Lower leg skin (tissue), 4 donors: ENCODE measurements around the gene NEUROD6. TPM values are rescaled to one million over a fixed set of nuclear protein-coding genes. Genes with fewer than 3 reads are reported as not detected.

Experiments used
- DNase-seq, 2 donors: peaks; one replicate each; pipeline ENCODE4 v3.0.0-alpha.2; 2019; ENCODE audit warnings: low spot score in 2 of 2
- H3K4me3 ChIP-seq: fragments of 200-600 bp; sonication (generic); 2 replicates; pipeline ENCODE4 v1.5.1; 2017; ENCODE audit warnings: mild to moderate bottlenecking, low read depth; ENCODE audit not compliant: poor library complexity, severe bottlenecking
- CTCF ChIP-seq, 3 donors: fragments of 450-650 bp; IDR thresholded peaks; one replicate each; pipeline ENCODE4 v1.5.1; 2016; ENCODE audit warnings: antibody characterized with exemption in 3 of 3, mild to moderate bottlenecking in 3 of 3, moderate library complexity in 2 of 3
- POLR2A ChIP-seq, 2 donors: fragments of 450-650 bp; IDR thresholded peaks; one replicate each; pipeline ENCODE4 v1.6.1; 2016 to 2017; ENCODE audit warnings: antibody characterized with exemption in 2 of 2, mild to moderate bottlenecking in 1 of 2, moderate library complexity in 1 of 2
- WGBS, 2 donors: methylation state at CpG; one replicate each; pipeline ENCODE4 v1.1.5; 2018; 5-methylcytosine and 5-hydroxymethylcytosine counted together
- intact Hi-C: fragments of 100-400 bp; cut with DNase I; formaldehyde crosslinking; loops from one replicate; pipeline ENCODE4 v1.15.0; 2023; ENCODE audit warnings: low total_unique reads
- total RNA-seq, 4 donors: library from RNA; depleted of rRNA; stranded (reverse); fragments of >200 nt; gene quantifications; one replicate each; pipeline ENCODE4 v1.1.0, GENCODE V29; 2016

The NEUROD6 gene
- total RNA-seq, 4 donors from 2014 or later, result not detected

- intact Hi-C loops, result no loop called here
- no peak for DNase-seq
- WGBS, 2 donors, result 94 to 98% methylated on average over 1 of the region's 1 CpG
- TF ChIP-seq POLR2A (IDR thresholded peaks at IDR 0.05), result no peak
- no peak for TF ChIP-seq CTCF (IDR thresholded peaks at IDR 0.05)
- H3K4me3 ChIP-seq, result no peak overlapping the region
Observed at GRCh38 chr7:31315758-31316157, 24.8 kb downstream of the NEUROD6 start.

- H3K4me3 ChIP-seq, result no peak overlapping the region
- intact Hi-C loops, result no loop called here
- TF ChIP-seq POLR2A (IDR thresholded peaks at IDR 0.05) (no peak), CTCF (IDR thresholded peaks at IDR 0.05) (no peak)
- DNase-seq, result no peak
- WGBS, 2 donors, result 73 to 75% methylated on average over 4 of the region's 4 CpGs
Observed at GRCh38 chr7:31314781-31315180, 25.7 kb downstream of the NEUROD6 start.

GRCh38 chr7:31312889-31313288 is 27.6 kb downstream of the NEUROD6 start:
- H3K4me3 ChIP-seq, result no peak overlapping the region
- no peak for TF ChIP-seq POLR2A (IDR thresholded peaks at IDR 0.05)
- TF ChIP-seq CTCF (IDR thresholded peaks at IDR 0.05), result no peak
- WGBS, 2 donors, result 78 to 83% methylated on average over 7 of the region's 7 CpGs
- no peak for DNase-seq
- intact Hi-C loops, result no loop called here

GRCh38 chr7:31311552-31311951 is 29.0 kb downstream of the NEUROD6 start:
- intact Hi-C loops, result no loop called here
- DNase-seq, result no peak
- TF ChIP-seq CTCF (IDR thresholded peaks at IDR 0.05), result no peak
- no peak for TF ChIP-seq POLR2A (IDR thresholded peaks at IDR 0.05)
- WGBS, 2 donors, result 32 to 43% methylated on average over 6 of the region's 6 CpGs
- H3K4me3 ChIP-seq, result no peak overlapping the region

- TF ChIP-seq POLR2A (IDR thresholded peaks at IDR 0.05), result no peak
- TF ChIP-seq CTCF (IDR thresholded peaks at IDR 0.05), result no peak
- H3K4me3 ChIP-seq, result no peak overlapping the region
- DNase-seq, result no peak
- WGBS, 2 donors, result 32 to 41% methylated on average over 4 of the region's 4 CpGs
- intact Hi-C loops, result no loop called here
Observed at GRCh38 chr7:31310321-31310935, 30.1 kb downstream of the NEUROD6 start.

GRCh38 chr7:31309407-31309806 is 31.1 kb downstream of the NEUROD6 start:
- TF ChIP-seq POLR2A (IDR thresholded peaks at IDR 0.05), result no peak
- TF ChIP-seq CTCF (IDR thresholded peaks at IDR 0.05), result no peak
- H3K4me3 ChIP-seq, result no peak overlapping the region
- intact Hi-C loops, result no loop called here
- 26 to 30% methylated on average over 4 of the region's 4 CpGs for WGBS, 2 donors
- no peak for DNase-seq
